OCI-LY7 (cell line): ENCODE data around the gene C16orf96. TPM values are rescaled to one million over a fixed set of nuclear protein-coding genes. Genes with fewer than 3 reads are reported as not detected.
A peak's percentile ranks its signal among the peaks of the same experiment; 100 is the strongest.

Experiments
- BruUV-seq: library from RNA; stranded (reverse); fragments of 400-500 nt; replicated peaks from 2 replicates; lab custom pipeline; 2021; lab: Mats Ljungman, UMichigan
- CTCF ChIA-PET: fragments of 300-600 bp; sonication (Branson Sonifier 250); formaldehyde crosslinking; loops from one replicate; lab custom pipeline; 2022; ENCODE audit warnings: antibody characterized with exemption; ENCODE audit not compliant: unreplicated experiment; lab: Charles Lee
- POLR2A ChIA-PET: fragments of 300-600 bp; sonication (Branson Sonifier 250); formaldehyde crosslinking; loops from one replicate; lab custom pipeline; 2022; ENCODE audit warnings: antibody characterized with exemption; lab: Charles Lee
- DNase-seq: peaks from one replicate; pipeline ENCODE4 v3.0.0-alpha.2; 2015; ENCODE audit warnings: low spot score
- H2AFZ ChIP-seq: fragments of 200-600 bp; sonication (generic), shearing (Covaris generic); 2 replicates; pipeline ENCODE4 v1.6.1; 2014; ENCODE audit warnings: mild to moderate bottlenecking, antibody characterized with exemption, low read length, moderate library complexity
- H3K27ac ChIP-seq: fragments of 200-600 bp; sonication (generic); 2 replicates; pipeline ENCODE4 v1.5.1; 2014; ENCODE audit warnings: mixed run types, low read depth, mild to moderate bottlenecking, moderate library complexity, low read length, inconsistent platforms; ENCODE audit not compliant: poor library complexity, severe bottlenecking
- H3K36me3 ChIP-seq: fragments of 200-600 bp; sonication (generic); 2 replicates; pipeline ENCODE4 v1.6.1; 2014; ENCODE audit warnings: mild to moderate bottlenecking, antibody characterized with exemption, low read length, moderate library complexity, mixed read lengths; ENCODE audit not compliant: insufficient read depth
- H3K4me1 ChIP-seq: fragments of 200-600 bp; sonication (generic); 2 replicates; pipeline ENCODE4 v1.5.1; 2014; ENCODE audit warnings: mild to moderate bottlenecking, low read length; ENCODE audit not compliant: insufficient read depth, poor library complexity, severe bottlenecking
- H3K4me2 ChIP-seq: fragments of 200-600 bp; sonication (generic); 2 replicates; pipeline ENCODE4 v1.6.1; 2014; ENCODE audit warnings: mild to moderate bottlenecking, low read length
- H3K4me3 ChIP-seq: fragments of 200-600 bp; sonication (generic); 2 replicates; pipeline ENCODE4 v1.5.1; 2014; ENCODE audit warnings: mild to moderate bottlenecking, low read depth, low read length; ENCODE audit not compliant: poor library complexity, severe bottlenecking
- H3K79me2 ChIP-seq: fragments of 200-600 bp; sonication (generic); 2 replicates; pipeline ENCODE4 v1.6.1; 2016; ENCODE audit warnings: low read depth, mild to moderate bottlenecking, low read length, moderate library complexity, mixed read lengths; ENCODE audit not compliant: insufficient read depth
- H3K9me2 ChIP-seq: fragments of 200-600 bp; sonication (generic); 2 replicates; pipeline ENCODE4 v1.6.1; 2016; ENCODE audit warnings: mild to moderate bottlenecking, low read length, mixed read lengths; ENCODE audit not compliant: insufficient read depth
- H3K9me3 ChIP-seq: fragments of 200-600 bp; sonication (generic); 2 replicates; pipeline ENCODE4 v1.6.1; 2014; ENCODE audit warnings: mild to moderate bottlenecking, mixed run types, low read length, mixed read lengths
- H4K20me1 ChIP-seq: fragments of 200-600 bp; sonication (generic); 2 replicates; pipeline ENCODE4 v1.6.1; 2014; ENCODE audit warnings: mild to moderate bottlenecking, antibody characterized with exemption, low read length, moderate library complexity, mixed read lengths; ENCODE audit not compliant: insufficient read depth
- CTCF ChIP-seq: fragments of 200-600 bp; sonication (generic); conservative IDR thresholded peaks from 2 replicates; pipeline ENCODE4 v1.5.1; 2014; ENCODE audit warnings: mild to moderate bottlenecking, antibody characterized with exemption, low read length, moderate library complexity, mixed read lengths
- EZH2phosphoT487 ChIP-seq: fragments of 200-600 bp; sonication (generic); IDR thresholded peaks from 2 replicates; pipeline ENCODE4 v1.6.1; 2018; ENCODE audit warnings: low read depth, borderline replicate concordance, mild to moderate bottlenecking, mixed run types, antibody characterized with exemption, low read length, moderate library complexity, mixed read lengths
- intact Hi-C: fragments of 100-400 bp; cut with micrococcal nuclease; formaldehyde crosslinking; loops from one replicate; pipeline ENCODE4 v1.10.0; 2022; ENCODE audit not compliant: unreplicated experiment
- total RNA-seq, 2 experiments: library from RNA; depleted of rRNA in 1 of 2; stranded (reverse); fragments of >200 nt in 1 of 2; shearing (Covaris generic) in 1 of 2; gene quantifications; 2 replicates each; pipeline ENCODE4 v1.2.3, GENCODE V29; 2014 to 2022

C16orf96 gene
- total RNA-seq, 2 experiments from 2014 or later = 0.13 to 0.27 TPM

- intact Hi-C loops = loop anchor here (10.0 kb wide), 2 partner anchors 152 to 198 kb away; partner anchors contain the start of genes CORO7 and ZNF500
- POLR2A ChIA-PET = interaction anchor here (0.6 kb wide), 2 partner anchors 141 to 303 kb away, joined by 3 to 5 read pairs; no protein-coding TSS in a partner anchor
- CTCF ChIA-PET = interaction anchor here (1.0 kb wide), 1 partner anchor 16 kb away, joined by 4 read pairs; no protein-coding TSS in a partner anchor
- BruUV-seq = no TSS peak
- no peak for TF ChIP-seq CTCF
- no peak for TF ChIP-seq EZH2phosphoT487
- Histone ChIP-seq H3K4me2 (peak overlapping the region; percentile 88), H3K27ac (no peak overlapping the region), H3K79me2 (peaks cover 6% of the 10 kb centered on the region; the same call in 1 of the 2 replicates), H3K9me2 (no peaks in the 10 kb centered on the region), H4K20me1 (no peaks in the 10 kb centered on the region), H3K9me3 (no peaks in the 10 kb centered on the region), H2AFZ (no peak overlapping the region), H3K36me3 (no peaks in the 10 kb centered on the region), H3K4me1 (peaks cover 35% of the 10 kb centered on the region), H3K4me3 (peak overlapping the region; percentile 91)
- DNase-seq = no peak
Observed at GRCh38 chr16:4612977-4613635, 57.0 kb downstream of the C16orf96 start.

GRCh38 chr16:4613636-4614570 lies 57.8 kb downstream of the C16orf96 start:
- intact Hi-C loops = loop anchor here (10.0 kb wide), 2 partner anchors 151 to 199 kb away; partner anchors contain the start of genes CORO7 and ZNF500

More at GRCh38 chr16:4613636-4614570, 57.8 kb downstream of the C16orf96 start:
- POLR2A ChIA-PET = interaction anchor here (0.6 to 1.1 kb wide), 3 partner anchors 11 to 302 kb away, joined by 3 read pairs; partner anchors contain the start of gene MGRN1
- peak; percentile 28 for DNase-seq
- CTCF ChIA-PET = interaction anchor here (1.0 kb wide), 1 partner anchor 15 kb away, joined by 4 read pairs; no protein-coding TSS in a partner anchor
- H3K4me3 ChIP-seq = peak overlapping the region; percentile 91
- BruUV-seq = no TSS peak
- H3K79me2 ChIP-seq = peaks cover 6% of the 10 kb centered on the region; the same call in 1 of the 2 replicates
- no peaks in the 10 kb centered on the region for H4K20me1 ChIP-seq
- no peaks in the 10 kb centered on the region for H3K9me3 ChIP-seq
- H2AFZ ChIP-seq = peak overlapping the region; percentile 77; the same call in 1 of the 2 replicates
- H3K9me2 ChIP-seq = no peaks in the 10 kb centered on the region
- peaks cover 43% of the 10 kb centered on the region for H3K4me1 ChIP-seq
- TF ChIP-seq EZH2phosphoT487 (no peak), CTCF (no peak)
- H3K4me2 ChIP-seq = peak overlapping the region; percentile 88
- no peaks in the 10 kb centered on the region for H3K36me3 ChIP-seq
- H3K27ac ChIP-seq = no peak overlapping the region
